Spleen (tissue), 7 donors: ENCODE data around the gene STPG1.

Experiments used
- POLR2A ChIP-seq, 3 donors: fragments of 450-650 bp; IDR thresholded peaks; one replicate each; pipeline ENCODE4 v1.5.1; 2017; ENCODE audit warnings: antibody characterized with exemption in 3 of 3, mild to moderate bottlenecking in 1 of 3
- TF ChIP-seq, protein P1 (sequence below), 11 experiments: fragments of 200-600 bp in 7 of 11; fragments of 450-650 bp in 4 of 11; sonication (generic) in 4 of 11; IDR thresholded peaks in 8 of 11; conservative IDR thresholded peaks in 3 of 11; 1 replicate in 7 of 11; 2 replicates in 4 of 11; pipeline versions ENCODE4 v1.4.0 to v1.8.0; 2016 to 2021; ENCODE audit warnings: antibody characterized with exemption in 11 of 11, inconsistent platforms in 4 of 11, mild to moderate bottlenecking in 1 of 11
- donor health status: DM: no; HTN: no; CAD: no; lungs with moderate emphysema.
- donor health status: DM: no; HTN: no; CAD: no.
- donor health status: DM: no; HTN: no; CAD: no.

- TF ChIP-seq, protein P1, sequence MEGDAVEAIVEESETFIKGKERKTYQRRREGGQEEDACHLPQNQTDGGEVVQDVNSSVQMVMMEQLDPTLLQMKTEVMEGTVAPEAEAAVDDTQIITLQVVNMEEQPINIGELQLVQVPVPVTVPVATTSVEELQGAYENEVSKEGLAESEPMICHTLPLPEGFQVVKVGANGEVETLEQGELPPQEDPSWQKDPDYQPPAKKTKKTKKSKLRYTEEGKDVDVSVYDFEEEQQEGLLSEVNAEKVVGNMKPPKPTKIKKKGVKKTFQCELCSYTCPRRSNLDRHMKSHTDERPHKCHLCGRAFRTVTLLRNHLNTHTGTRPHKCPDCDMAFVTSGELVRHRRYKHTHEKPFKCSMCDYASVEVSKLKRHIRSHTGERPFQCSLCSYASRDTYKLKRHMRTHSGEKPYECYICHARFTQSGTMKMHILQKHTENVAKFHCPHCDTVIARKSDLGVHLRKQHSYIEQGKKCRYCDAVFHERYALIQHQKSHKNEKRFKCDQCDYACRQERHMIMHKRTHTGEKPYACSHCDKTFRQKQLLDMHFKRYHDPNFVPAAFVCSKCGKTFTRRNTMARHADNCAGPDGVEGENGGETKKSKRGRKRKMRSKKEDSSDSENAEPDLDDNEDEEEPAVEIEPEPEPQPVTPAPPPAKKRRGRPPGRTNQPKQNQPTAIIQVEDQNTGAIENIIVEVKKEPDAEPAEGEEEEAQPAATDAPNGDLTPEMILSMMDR (IDR thresholded peaks at IDR 0.05 in 8 of 11, conservative IDR thresholded peaks at IDR 0.05 in 3 of 11) = no peak
- TF ChIP-seq POLR2A (IDR thresholded peaks at IDR 0.05) = no peak
These were observed 44.3 kb upstream of the STPG1 start for GRCh38 chr1:24457866-24458265.
